H9 (cell line): Measurements from ENCODE around the gene PTBP3. TPM values are rescaled to one million over a fixed set of nuclear protein-coding genes. Genes with fewer than 3 reads are reported as not detected.
"Not testable (repeated sequence)": the region's sequence is repeated elsewhere in the genome, so short reads cannot be mapped to it uniquely, and the experiment has no call there.

Experiments used
- DNase-seq: peaks from one replicate; pipeline ENCODE4 v3.0.0-alpha.2; 2017
- H2AFZ ChIP-seq: one replicate; pipeline ENCODE4 v1.6.1; 2013; ENCODE audit warnings: mild to moderate bottlenecking, low read length, control low read depth, moderate library complexity
- H2AK5ac ChIP-seq: 2 replicates; pipeline ENCODE4 v1.6.1; 2013; ENCODE audit warnings: low read length, control low read depth, mixed read lengths; ENCODE audit not compliant: insufficient read length
- H2BK120ac ChIP-seq: one replicate; pipeline ENCODE4 v1.6.1; 2013; ENCODE audit warnings: low read depth, mild to moderate bottlenecking, low read length, control low read depth, inconsistent platforms; ENCODE audit not compliant: poor library complexity, severe bottlenecking
- H2BK12ac ChIP-seq: 2 replicates; pipeline ENCODE4 v1.6.1; 2013; ENCODE audit warnings: low read length, control low read depth, mixed read lengths, low read depth; ENCODE audit not compliant: insufficient read length
- H2BK15ac ChIP-seq: 2 replicates; pipeline ENCODE4 v1.6.1; 2013; ENCODE audit warnings: low read depth, low read length, control low read depth
- H2BK20ac ChIP-seq: one replicate; pipeline ENCODE4 v1.6.1; 2013; ENCODE audit warnings: low read depth, mild to moderate bottlenecking, low read length, control low read depth, inconsistent platforms; ENCODE audit not compliant: poor library complexity, severe bottlenecking
- H2BK5ac ChIP-seq: 2 replicates; pipeline ENCODE4 v1.6.1; 2013; ENCODE audit warnings: low read length, control low read depth, mixed read lengths; ENCODE audit not compliant: insufficient read length
- H3K14ac ChIP-seq: 2 replicates; pipeline ENCODE4 v1.6.1; 2013; ENCODE audit warnings: low read length, control low read depth; ENCODE audit not compliant: insufficient read depth
- H3K18ac ChIP-seq: 2 replicates; pipeline ENCODE4 v1.6.1; 2013; ENCODE audit warnings: low read depth, mild to moderate bottlenecking, mixed read lengths, low read length, control low read depth; ENCODE audit not compliant: insufficient read length
- H3K23ac ChIP-seq: 2 replicates; pipeline ENCODE4 v1.6.1; 2013; ENCODE audit warnings: low read length, control low read depth, mixed read lengths, low read depth; ENCODE audit not compliant: insufficient read length
- H3K23me2 ChIP-seq: 2 replicates; pipeline ENCODE4 v1.6.1; 2013; ENCODE audit warnings: low read depth, mild to moderate bottlenecking, mixed read lengths, low read length, control low read depth; ENCODE audit not compliant: insufficient read length, poor library complexity, severe bottlenecking
- H3K27ac ChIP-seq: 2 replicates; pipeline ENCODE4 v1.5.1; 2013; ENCODE audit warnings: low read length, control low read depth, mixed read lengths, low read depth; ENCODE audit not compliant: insufficient read length
- H3K27me3 ChIP-seq: 2 replicates; pipeline ENCODE4 v1.6.1; 2013; ENCODE audit warnings: low read length, control low read depth, inconsistent platforms; ENCODE audit not compliant: insufficient read depth
- H3K4ac ChIP-seq: 2 replicates; pipeline ENCODE4 v1.6.1; 2013; ENCODE audit warnings: low read depth, mild to moderate bottlenecking, control low read depth, inconsistent platforms, low read length, moderate library complexity
- H3K4me1 ChIP-seq: 2 replicates; pipeline ENCODE4 v1.6.1; 2013; ENCODE audit warnings: low read length, control low read depth, inconsistent platforms; ENCODE audit not compliant: insufficient read depth
- H3K4me2 ChIP-seq: 2 replicates; pipeline ENCODE4 v1.6.1; 2013; ENCODE audit warnings: low read length, control low read depth, mixed read lengths; ENCODE audit not compliant: insufficient read length, insufficient read depth
- H3K56ac ChIP-seq: 2 replicates; pipeline ENCODE4 v1.6.1; 2013; ENCODE audit warnings: low read depth, mild to moderate bottlenecking, mixed read lengths, low read length, control low read depth; ENCODE audit not compliant: insufficient read length
- H3K79me1 ChIP-seq: 2 replicates; pipeline ENCODE4 v1.6.1; 2013; ENCODE audit warnings: low read depth, mild to moderate bottlenecking, moderate library complexity, low read length, control low read depth, inconsistent platforms; ENCODE audit not compliant: insufficient read depth, poor library complexity, severe bottlenecking
- H3K79me2 ChIP-seq: 2 replicates; pipeline ENCODE4 v1.6.1; 2013; ENCODE audit warnings: low read length, control low read depth, inconsistent platforms; ENCODE audit not compliant: insufficient read depth
- H3K9ac ChIP-seq: 2 replicates; pipeline ENCODE4 v1.6.1; 2013; ENCODE audit warnings: low read length, control low read depth, mixed read lengths; ENCODE audit not compliant: insufficient read length; ENCODE audit errors: extremely low read depth
- H3K9me3 ChIP-seq: one replicate; pipeline ENCODE4 v1.6.1; 2013; ENCODE audit warnings: low read depth, low read length, inconsistent platforms; ENCODE audit not compliant: control insufficient read depth
- H3T11ph ChIP-seq: one replicate; pipeline ENCODE4 v1.6.1; 2013; ENCODE audit warnings: mild to moderate bottlenecking, low read length, control low read depth, inconsistent platforms
- H4K20me1 ChIP-seq: one replicate; pipeline ENCODE4 v1.6.1; 2013; ENCODE audit not compliant: control insufficient read depth, insufficient read length, insufficient read depth
- H4K5ac ChIP-seq: 2 replicates; pipeline ENCODE4 v1.6.1; 2013; ENCODE audit warnings: low read depth, mild to moderate bottlenecking, mixed read lengths, low read length, control low read depth; ENCODE audit not compliant: insufficient read length
- H4K8ac ChIP-seq: replicated peaks from 2 replicates; pipeline ENCODE4 v1.6.1; 2013; ENCODE audit warnings: low read length, control low read depth, mixed read lengths, low read depth; ENCODE audit not compliant: insufficient read length
- H4K91ac ChIP-seq: 2 replicates; pipeline ENCODE4 v1.6.1; 2013; ENCODE audit warnings: low read depth, mild to moderate bottlenecking, moderate library complexity, mixed read lengths, low read length, control low read depth; ENCODE audit not compliant: insufficient read length
- H3K27ac Mint-ChIP-seq, 3 experiments: 2 replicates in 2 of 3; 3 replicates in 1 of 3; pipeline ENCODE4 v1.8.0; 2020 to 2021; ENCODE audit warnings: mixed read lengths in 3 of 3, mild to moderate bottlenecking in 1 of 3, moderate library complexity in 1 of 3
- H3K27me3 Mint-ChIP-seq: 2 replicates; pipeline ENCODE4 v1.8.0; 2021; ENCODE audit warnings: low read depth, mild to moderate bottlenecking, moderate library complexity, mixed read lengths
- H3K36me3 Mint-ChIP-seq, 3 experiments: 2 replicates in 2 of 3; 3 replicates in 1 of 3; pipeline ENCODE4 v1.8.0; 2020 to 2021; ENCODE audit warnings: low read depth in 3 of 3, mixed read lengths in 3 of 3; ENCODE audit not compliant: insufficient read depth in 1 of 3
- H3K4me1 Mint-ChIP-seq, 2 experiments: 2 replicates each; pipeline ENCODE4 v1.8.0; 2020; ENCODE audit warnings: mixed read lengths in 2 of 2
- H3K4me3 Mint-ChIP-seq, 2 experiments: 2 replicates in 1 of 2; 3 replicates in 1 of 2; pipeline ENCODE4 v1.8.0; 2020 to 2021; ENCODE audit warnings: mild to moderate bottlenecking in 2 of 2, mixed read lengths in 2 of 2, moderate library complexity in 1 of 2
- H3K9me3 Mint-ChIP-seq, 2 experiments: 2 replicates in 1 of 2; 3 replicates in 1 of 2; pipeline ENCODE4 v1.8.0; 2020; ENCODE audit warnings: mild to moderate bottlenecking in 2 of 2, mixed read lengths in 2 of 2, moderate library complexity in 1 of 2
- WGBS: extraction: QIAGEN DNeasy Blood & Tissue Kit; methylation state at CpG from one replicate; pipeline ENCODE4 v1.1.7; 2013; ENCODE audit warnings: missing lambda C conversion rate, low lambda C conversion rate, mixed read lengths; ENCODE audit not compliant: insufficient read length; ENCODE audit errors: extremely low coverage; 5-methylcytosine and 5-hydroxymethylcytosine counted together
- total RNA-seq: library from RNA; stranded (reverse); gene quantifications from 2 replicates; pipeline ENCODE4 v1.2.1, GENCODE V29; 2021

Gene PTBP3
- total RNA-seq, 1 experiment from 2014 or later, result 89.5 TPM

- Mint-ChIP-seq H3K9me3 (peaks cover 13 to 15% of the 10 kb centered on the region in 2 experiments), H3K4me1 (peaks cover 9 to 11% of the 10 kb centered on the region in 2 experiments), H3K36me3 (peaks cover 11 to 16% (median 14%) of the 10 kb centered on the region in 3 experiments; a peak in 6 of 7 replicates)
- not testable (repeated sequence) for H4K20me1 ChIP-seq, H3K23me2 ChIP-seq, H3K79me1 ChIP-seq, H4K8ac ChIP-seq, H2AK5ac ChIP-seq, H3K27ac Mint-ChIP-seq, H2AFZ ChIP-seq, H3K9ac ChIP-seq, H2BK20ac ChIP-seq, H3K23ac ChIP-seq, H2BK120ac ChIP-seq, H2BK5ac ChIP-seq, H3K79me2 ChIP-seq, H3K4me1 ChIP-seq, H3K9me3 ChIP-seq, H4K5ac ChIP-seq, DNase-seq, H2BK15ac ChIP-seq, H4K91ac ChIP-seq, H3K14ac ChIP-seq, H3K4me2 ChIP-seq, H3K4me3 Mint-ChIP-seq, H2BK12ac ChIP-seq, H3K4ac ChIP-seq, H3T11ph ChIP-seq, H3K18ac ChIP-seq, H3K27ac ChIP-seq, H3K27me3 ChIP-seq, H3K56ac ChIP-seq, H3K27me3 Mint-ChIP-seq
- WGBS, result no CpG with 5 or more reads among the region's 2 CpGs
Observed at GRCh38 chr9:112373666-112374065, 40.2 kb upstream of the PTBP3 start.
